ENCODE measurements around the gene CDK3.

Gene CDK3

GRCh38 chr17:75991396-75991795 is 9.3 kb upstream of the CDK3 start:
- no peak for DNase-seq (ENCODE audit: low read depth in 2 of 2)

GRCh38 chr17:75994802-75995370 is 5.8 kb upstream of the CDK3 start:
- no peak for DNase-seq (ENCODE audit: low read depth in 2 of 2)

- no peak for DNase-seq (ENCODE audit: low read depth in 2 of 2)
Observed at GRCh38 chr17:75995385-75995925, 5.2 kb upstream of the CDK3 start.

GRCh38 chr17:75996665-75997590 is 3.7 kb upstream of the CDK3 start:
- no peak for DNase-seq (ENCODE audit: low read depth in 2 of 2)

GRCh38 chr17:75998327-75998795 is 2.3 kb upstream of the CDK3 start:
- DNase-seq (ENCODE audit: low read depth in 2 of 2) = no peak

- DNase-seq (ENCODE audit: low read depth in 2 of 2) = no peak
Observed at GRCh38 chr17:76000016-76000754, 470 bp upstream of the CDK3 start.

- no peak for DNase-seq (ENCODE audit: low read depth in 2 of 2)
Observed at GRCh38 chr17:76002100-76002499, 1.4 kb downstream of the CDK3 start.

GRCh38 chr17:76003915-76004314 is 3.3 kb downstream of the CDK3 start:
- no peak for DNase-seq (ENCODE audit: low read depth in 2 of 2)

- no peak for DNase-seq (ENCODE audit: low read depth in 2 of 2)
Observed at GRCh38 chr17:76004750-76005262, 4.2 kb downstream of the CDK3 start.

GRCh38 chr17:76005263-76006149 is 4.9 kb downstream of the CDK3 start:
- DNase-seq (ENCODE audit: low read depth in 2 of 2) = peak; percentile 55 to 60

- no peak for DNase-seq (ENCODE audit: low read depth in 2 of 2)
Observed at GRCh38 chr17:76007131-76007849, 6.6 kb downstream of the CDK3 start.

- DNase-seq (ENCODE audit: low read depth in 2 of 2) = no peak
Observed at GRCh38 chr17:76007850-76008165, 7.2 kb downstream of the CDK3 start.

GRCh38 chr17:76008208-76008607 is 7.6 kb downstream of the CDK3 start:
- DNase-seq (ENCODE audit: low read depth in 2 of 2) = no peak

- DNase-seq (ENCODE audit: low read depth in 2 of 2) = no peak
Observed at GRCh38 chr17:76008630-76009425, 8.2 kb downstream of the CDK3 start.

GRCh38 chr17:76009447-76009846 is 8.8 kb downstream of the CDK3 start:
- DNase-seq (ENCODE audit: low read depth in 2 of 2) = no peak

GRCh38 chr17:76009969-76010661 is 9.5 kb downstream of the CDK3 start:
- DNase-seq (ENCODE audit: low read depth in 2 of 2) = no peak

GRCh38 chr17:76011951-76012350 is 11.3 kb downstream of the CDK3 start:
- DNase-seq (ENCODE audit: low read depth in 2 of 2) = no peak

GRCh38 chr17:76013377-76013932 is 12.8 kb downstream of the CDK3 start:
- no peak for DNase-seq (ENCODE audit: low read depth in 2 of 2)
